ENCODE data around the gene BPIFA1.
A peak's percentile ranks its signal among the peaks of the same experiment; 100 is the strongest.

BPIFA1 gene

GRCh38 chr20:33235696-33236095, at the start of gene BPIFA1:
Gene BPIFA1 (plus strand): TSS chr20:33235996. CDS start chr20:33237712, 1,716 bp downstream.
- Mint-ChIP-seq H3K9me3 (no peaks in the 10 kb centered on the region), H3K27ac (no peak within 1 kb of the TSS), H3K27me3 (peaks cover 20% of the 10 kb centered on the region), H3K36me3 (ENCODE audit: low read depth) (no peaks in the 10 kb centered on the region), H3K4me3 (no peak within 1 kb of the TSS), H3K4me1 (ENCODE audit: low read depth) (peaks cover 4% of the 10 kb centered on the region)
- no peak for DNase-seq

GRCh38 chr20:33187491-33187890, 48.3 kb upstream of the BPIFA1 start:
- H3K27me3 Mint-ChIP-seq = no peaks in the 10 kb centered on the region
- H3K9me3 Mint-ChIP-seq = no peaks in the 10 kb centered on the region

GRCh38 chr20:33188421-33188820, 47.4 kb upstream of the BPIFA1 start:
- H3K4me1 Mint-ChIP-seq (ENCODE audit: low read depth) = no peaks in the 10 kb centered on the region
- H3K36me3 Mint-ChIP-seq (ENCODE audit: low read depth) = no peaks in the 10 kb centered on the region
- no peaks in the 10 kb centered on the region for H3K27me3 Mint-ChIP-seq
- DNase-seq = no peak
- H3K27ac Mint-ChIP-seq = no peak overlapping the region
- no peaks in the 10 kb centered on the region for H3K9me3 Mint-ChIP-seq
- no peak overlapping the region for H3K4me3 Mint-ChIP-seq

More at GRCh38 chr20:33187491-33187890, 48.3 kb upstream of the BPIFA1 start:
- H3K36me3 Mint-ChIP-seq (ENCODE audit: low read depth) = no peaks in the 10 kb centered on the region
- DNase-seq = no peak
- no peaks in the 10 kb centered on the region for H3K4me1 Mint-ChIP-seq (ENCODE audit: low read depth)
- H3K4me3 Mint-ChIP-seq = no peak overlapping the region
- H3K27ac Mint-ChIP-seq = no peak overlapping the region

- H3K9me3 Mint-ChIP-seq = no peaks in the 10 kb centered on the region
- peaks cover 1% of the 10 kb centered on the region for H3K4me1 Mint-ChIP-seq (ENCODE audit: low read depth)
These were observed 44.3 kb upstream of the BPIFA1 start for GRCh38 chr20:33191484-33191883.

GRCh38 chr20:33191955-33192354, 43.8 kb upstream of the BPIFA1 start:
- Mint-ChIP-seq H3K9me3 (no peaks in the 10 kb centered on the region), H3K36me3 (ENCODE audit: low read depth) (no peaks in the 10 kb centered on the region), H3K27me3 (no peaks in the 10 kb centered on the region), H3K4me1 (ENCODE audit: low read depth) (peaks cover 1% of the 10 kb centered on the region), H3K27ac (no peak overlapping the region), H3K4me3 (no peak overlapping the region)
- DNase-seq = no peak

More at GRCh38 chr20:33191484-33191883, 44.3 kb upstream of the BPIFA1 start:
- no peaks in the 10 kb centered on the region for H3K36me3 Mint-ChIP-seq (ENCODE audit: low read depth)
- H3K27ac Mint-ChIP-seq = no peak overlapping the region
- no peak overlapping the region for H3K4me3 Mint-ChIP-seq
- H3K27me3 Mint-ChIP-seq = no peaks in the 10 kb centered on the region
- no peak for DNase-seq

- no peak overlapping the region for H3K27ac Mint-ChIP-seq
- H3K27me3 Mint-ChIP-seq = no peaks in the 10 kb centered on the region
- no peak overlapping the region for H3K4me3 Mint-ChIP-seq
- H3K36me3 Mint-ChIP-seq (ENCODE audit: low read depth) = no peaks in the 10 kb centered on the region
- no peak for DNase-seq
- H3K4me1 Mint-ChIP-seq (ENCODE audit: low read depth) = peaks cover 1% of the 10 kb centered on the region
- H3K9me3 Mint-ChIP-seq = no peaks in the 10 kb centered on the region
These were observed 42.8 kb upstream of the BPIFA1 start for GRCh38 chr20:33192912-33193501.

- H3K27me3 Mint-ChIP-seq = peaks cover 15% of the 10 kb centered on the region
These were observed 36.8 kb upstream of the BPIFA1 start for GRCh38 chr20:33199026-33199425.

GRCh38 chr20:33202451-33202850, 33.3 kb upstream of the BPIFA1 start:
- peaks cover 23% of the 10 kb centered on the region for H3K27me3 Mint-ChIP-seq
- no peak overlapping the region for H3K27ac Mint-ChIP-seq
- DNase-seq = no peak
- H3K36me3 Mint-ChIP-seq (ENCODE audit: low read depth) = no peaks in the 10 kb centered on the region
- no peaks in the 10 kb centered on the region for H3K9me3 Mint-ChIP-seq
- no peaks in the 10 kb centered on the region for H3K4me1 Mint-ChIP-seq (ENCODE audit: low read depth)
- no peak overlapping the region for H3K4me3 Mint-ChIP-seq

More at GRCh38 chr20:33199026-33199425, 36.8 kb upstream of the BPIFA1 start:
- Mint-ChIP-seq H3K9me3 (no peaks in the 10 kb centered on the region), H3K36me3 (ENCODE audit: low read depth) (no peaks in the 10 kb centered on the region), H3K27ac (no peak overlapping the region), H3K4me1 (ENCODE audit: low read depth) (peaks cover 1% of the 10 kb centered on the region), H3K4me3 (no peak overlapping the region)
- no peak for DNase-seq

- Mint-ChIP-seq H3K27me3 (peaks cover 28% of the 10 kb centered on the region), H3K9me3 (no peaks in the 10 kb centered on the region), H3K36me3 (ENCODE audit: low read depth) (no peaks in the 10 kb centered on the region), H3K27ac (no peak overlapping the region), H3K4me3 (no peak overlapping the region), H3K4me1 (ENCODE audit: low read depth) (no peaks in the 10 kb centered on the region)
- DNase-seq = no peak
These were observed 32.4 kb upstream of the BPIFA1 start for GRCh38 chr20:33203444-33203843.

- peaks cover 4% of the 10 kb centered on the region for H3K4me1 Mint-ChIP-seq (ENCODE audit: low read depth)
- H3K27me3 Mint-ChIP-seq = peaks cover 66% of the 10 kb centered on the region
- H3K9me3 Mint-ChIP-seq = no peaks in the 10 kb centered on the region
- H3K4me3 Mint-ChIP-seq = no peak overlapping the region
- H3K27ac Mint-ChIP-seq = no peak overlapping the region
- H3K36me3 Mint-ChIP-seq (ENCODE audit: low read depth) = no peaks in the 10 kb centered on the region
- DNase-seq = peak; percentile 46
These were observed 26.0 kb upstream of the BPIFA1 start for GRCh38 chr20:33209789-33210188.

- Mint-ChIP-seq H3K36me3 (ENCODE audit: low read depth) (no peaks in the 10 kb centered on the region), H3K27me3 (peaks cover 69% of the 10 kb centered on the region), H3K9me3 (no peaks in the 10 kb centered on the region), H3K27ac (no peak overlapping the region), H3K4me1 (ENCODE audit: low read depth) (peaks cover 4% of the 10 kb centered on the region), H3K4me3 (no peak overlapping the region)
- DNase-seq = no peak
These were observed 25.4 kb upstream of the BPIFA1 start for GRCh38 chr20:33210371-33210770.

- DNase-seq = no peak
- Mint-ChIP-seq H3K27me3 (peaks cover 74% of the 10 kb centered on the region), H3K4me3 (no peak overlapping the region), H3K27ac (no peak overlapping the region), H3K36me3 (ENCODE audit: low read depth) (no peaks in the 10 kb centered on the region), H3K4me1 (ENCODE audit: low read depth) (peaks cover 4% of the 10 kb centered on the region), H3K9me3 (no peaks in the 10 kb centered on the region)
These were observed 23.9 kb upstream of the BPIFA1 start for GRCh38 chr20:33211817-33212424.

GRCh38 chr20:33217052-33217451, 18.7 kb upstream of the BPIFA1 start, which contains the start of gene BPIFA3:
Gene BPIFA3 (plus strand): TSS chr20:33217352. CDS start chr20:33217537, 185 bp downstream.
- Mint-ChIP-seq H3K4me1 (ENCODE audit: low read depth) (no peaks in the 10 kb centered on the region), H3K4me3 (no peak within 1 kb of the TSS), H3K36me3 (ENCODE audit: low read depth) (no peaks in the 10 kb centered on the region), H3K27ac (no peak within 1 kb of the TSS), H3K9me3 (no peaks in the 10 kb centered on the region), H3K27me3 (peaks cover 36% of the 10 kb centered on the region)
- no peak for DNase-seq

- Mint-ChIP-seq H3K9me3 (no peaks in the 10 kb centered on the region), H3K4me1 (ENCODE audit: low read depth) (no peaks in the 10 kb centered on the region), H3K36me3 (ENCODE audit: low read depth) (no peaks in the 10 kb centered on the region), H3K27ac (no peak overlapping the region), H3K27me3 (peaks cover 12% of the 10 kb centered on the region), H3K4me3 (no peak overlapping the region)
- DNase-seq = no peak
These were observed 11.4 kb upstream of the BPIFA1 start for GRCh38 chr20:33224399-33224798.

- Mint-ChIP-seq H3K27ac (peak overlapping the region; percentile 10), H3K4me3 (no peak overlapping the region), H3K36me3 (ENCODE audit: low read depth) (no peaks in the 10 kb centered on the region), H3K27me3 (peaks cover 12% of the 10 kb centered on the region), H3K9me3 (no peaks in the 10 kb centered on the region), H3K4me1 (ENCODE audit: low read depth) (peaks cover 4% of the 10 kb centered on the region)
- no peak for DNase-seq
These were observed 6.0 kb upstream of the BPIFA1 start for GRCh38 chr20:33229843-33230242.
